ENCODE data around the gene NELFE.
"Not testable (repeated sequence)": the region's sequence is repeated elsewhere in the genome, so short reads cannot be mapped to it uniquely, and the experiment has no call there.

Gene NELFE, protein sequence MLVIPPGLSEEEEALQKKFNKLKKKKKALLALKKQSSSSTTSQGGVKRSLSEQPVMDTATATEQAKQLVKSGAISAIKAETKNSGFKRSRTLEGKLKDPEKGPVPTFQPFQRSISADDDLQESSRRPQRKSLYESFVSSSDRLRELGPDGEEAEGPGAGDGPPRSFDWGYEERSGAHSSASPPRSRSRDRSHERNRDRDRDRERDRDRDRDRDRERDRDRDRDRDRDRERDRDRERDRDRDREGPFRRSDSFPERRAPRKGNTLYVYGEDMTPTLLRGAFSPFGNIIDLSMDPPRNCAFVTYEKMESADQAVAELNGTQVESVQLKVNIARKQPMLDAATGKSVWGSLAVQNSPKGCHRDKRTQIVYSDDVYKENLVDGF

DNA sequence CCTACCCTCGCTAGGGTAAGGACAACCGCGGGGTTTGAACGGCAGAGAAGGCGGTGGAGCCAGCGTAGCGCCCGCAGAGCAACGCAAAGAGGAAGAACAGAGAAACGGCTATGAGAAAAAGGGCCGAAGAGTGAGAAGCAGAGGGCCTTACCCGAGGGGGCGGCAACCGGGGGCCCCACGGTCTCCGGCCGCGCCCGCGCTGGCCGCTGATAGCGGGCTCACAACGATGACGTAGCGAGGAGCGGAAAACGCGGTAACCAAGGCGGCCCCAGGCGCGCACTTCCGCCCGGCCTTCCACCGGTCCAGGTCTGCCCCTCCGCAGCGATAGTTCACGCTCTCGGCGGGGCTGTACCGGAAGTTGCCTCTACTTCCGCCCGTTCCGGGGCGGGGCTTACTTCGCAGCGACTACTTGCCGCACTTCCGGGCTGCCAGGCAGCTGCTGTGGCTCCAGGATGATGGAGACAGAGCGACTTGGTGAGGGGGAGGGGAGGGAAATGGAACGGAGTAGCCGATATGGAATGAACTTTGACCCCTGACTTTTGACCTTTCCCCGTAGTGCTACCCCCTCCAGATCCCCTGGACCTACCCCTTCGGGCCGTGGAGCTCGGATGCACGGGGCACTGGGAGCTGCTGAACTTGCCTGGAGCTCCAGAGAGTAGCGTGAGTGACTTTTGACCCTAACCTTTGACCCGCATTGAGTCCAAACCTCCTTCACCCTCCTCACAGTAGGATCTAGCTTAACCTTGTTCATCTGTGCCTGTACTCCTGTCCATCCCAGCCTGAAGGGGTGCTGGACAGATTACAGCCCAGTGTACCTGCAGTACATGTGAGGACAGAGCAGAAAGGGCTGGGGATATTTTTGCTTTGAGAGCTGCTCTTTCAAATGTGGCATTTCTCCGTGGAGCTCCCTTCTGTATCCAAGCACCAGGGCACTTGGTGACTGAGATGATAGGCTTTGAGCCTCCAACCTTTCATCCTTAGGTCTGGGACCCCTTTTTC lies at the start of gene NELFE, which contains the start of gene SKIC2:
NELFE (minus strand) TSS at position 231 of the 999 bp plus-strand sequence. CDS start 525 bp downstream, outside the sequence.
SKIC2 (plus strand) TSS at position 435 of the 999 bp plus-strand sequence; CDS start at position 453, 18 bp downstream.
- peak; percentile 98 for DNase-seq (ENCODE audit: low spot score)

DNA sequence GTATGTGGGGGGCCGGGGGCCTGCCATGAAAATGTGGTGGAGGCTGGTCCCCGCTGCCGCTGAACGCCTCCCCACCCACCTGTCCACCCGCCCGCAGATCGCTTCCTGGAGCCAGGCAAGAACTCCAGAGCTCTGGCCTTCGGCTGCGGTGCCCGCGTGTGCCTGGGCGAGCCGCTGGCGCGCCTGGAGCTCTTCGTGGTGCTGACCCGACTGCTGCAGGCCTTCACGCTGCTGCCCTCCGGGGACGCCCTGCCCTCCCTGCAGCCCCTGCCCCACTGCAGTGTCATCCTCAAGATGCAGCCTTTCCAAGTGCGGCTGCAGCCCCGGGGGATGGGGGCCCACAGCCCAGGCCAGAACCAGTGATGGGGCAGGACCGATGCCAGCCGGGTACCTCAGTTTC lies 49.3 kb upstream of the NELFE start:
- not testable (repeated sequence) for DNase-seq (ENCODE audit: low spot score)

DNA sequence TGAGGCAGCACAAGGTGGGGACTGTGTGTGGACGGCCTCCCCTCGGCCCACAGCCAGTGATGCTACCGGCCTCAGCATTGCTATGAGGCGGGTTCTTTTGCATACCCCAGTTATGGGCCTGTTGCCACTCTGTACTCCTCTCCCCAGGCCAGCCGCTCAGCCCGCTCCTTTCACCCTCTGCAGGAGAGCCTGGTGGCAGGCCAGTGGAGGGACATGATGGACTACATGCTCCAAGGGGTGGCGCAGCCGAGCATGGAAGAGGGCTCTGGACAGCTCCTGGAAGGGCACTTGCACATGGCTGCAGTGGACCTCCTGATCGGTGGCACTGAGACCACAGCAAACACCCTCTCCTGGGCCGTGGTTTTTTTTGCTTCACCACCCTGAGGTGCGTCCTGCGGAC lies 48.3 kb upstream of the NELFE start:
- not testable (repeated sequence) for DNase-seq (ENCODE audit: low spot score)

DNA sequence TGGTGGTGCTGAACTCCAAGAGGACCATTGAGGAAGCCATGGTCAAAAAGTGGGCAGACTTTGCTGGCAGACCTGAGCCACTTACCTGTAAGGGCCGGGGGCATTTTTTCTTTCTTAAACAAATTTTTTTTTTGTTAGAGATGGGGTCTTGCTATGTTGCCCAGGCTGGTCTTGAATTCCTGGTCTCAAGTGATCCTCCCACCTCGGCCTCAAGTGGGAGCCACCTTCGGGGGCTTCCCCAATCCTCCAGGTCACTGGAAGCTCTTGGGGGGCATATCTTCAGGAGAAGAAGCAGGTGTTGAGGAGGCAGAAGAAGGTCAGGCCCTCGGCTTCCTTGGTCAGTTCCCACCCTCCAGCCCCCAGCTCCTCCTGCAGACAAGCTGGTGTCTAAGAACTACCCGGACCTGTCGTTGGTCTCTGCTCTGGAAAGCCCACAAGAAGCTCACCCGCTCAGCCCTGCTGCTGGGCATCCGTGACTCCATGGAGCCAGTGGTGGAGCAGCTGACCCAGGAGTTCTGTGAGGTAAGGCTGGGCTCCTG lies 47.3 kb upstream of the NELFE start:
- DNase-seq (ENCODE audit: low spot score): not testable (repeated sequence)

DNA sequence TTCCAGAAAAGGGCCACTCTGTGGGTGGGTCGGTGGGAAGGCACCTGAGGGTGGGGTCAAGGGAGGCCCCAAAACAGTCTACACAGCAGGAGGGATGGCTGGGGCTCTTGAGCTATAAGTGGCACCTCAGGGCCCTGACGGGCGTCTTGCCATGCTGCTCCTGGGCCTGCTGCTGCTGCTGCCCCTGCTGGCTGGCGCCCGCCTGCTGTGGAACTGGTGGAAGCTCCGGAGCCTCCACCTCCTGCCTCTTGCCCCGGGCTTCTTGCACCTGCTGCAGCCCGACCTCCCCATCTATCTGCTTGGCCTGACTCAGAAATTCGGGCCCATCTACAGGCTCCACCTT lies 46.7 kb upstream of the NELFE start:
- not testable (repeated sequence) for DNase-seq (ENCODE audit: low spot score)

DNA sequence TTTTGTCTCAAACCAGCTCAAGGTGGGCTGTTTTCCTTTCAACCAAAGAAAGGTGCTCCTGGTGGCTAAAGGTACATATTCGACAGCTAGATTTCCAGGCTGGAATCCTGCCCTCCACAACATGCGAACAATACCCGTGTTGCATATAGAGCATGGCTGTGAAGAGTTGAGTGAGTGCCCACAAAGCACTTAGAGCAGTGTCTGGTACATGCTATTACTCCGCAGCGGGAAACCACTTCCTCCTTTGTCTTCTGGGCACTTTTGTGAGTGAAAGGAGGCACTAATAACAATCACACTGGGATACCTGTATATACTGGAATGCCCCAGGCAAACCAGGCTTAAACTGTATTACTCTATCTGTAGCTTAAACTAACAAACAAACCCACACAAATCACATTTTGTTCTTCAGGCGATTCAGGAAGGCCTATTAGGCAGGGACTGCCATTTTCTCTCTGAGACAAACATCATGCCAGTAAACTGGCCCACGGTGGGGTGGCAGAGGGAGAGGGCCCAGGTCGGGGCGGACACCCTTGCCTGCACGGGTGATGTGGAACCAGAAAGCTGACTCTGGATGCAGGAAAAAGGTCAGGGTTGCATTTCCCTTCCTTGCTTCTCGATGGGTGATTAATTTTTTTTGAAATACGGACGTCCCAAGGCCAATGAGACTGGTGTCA lies 46.2 kb upstream of the NELFE start:
- not testable (repeated sequence) for DNase-seq (ENCODE audit: low spot score)

DNA sequence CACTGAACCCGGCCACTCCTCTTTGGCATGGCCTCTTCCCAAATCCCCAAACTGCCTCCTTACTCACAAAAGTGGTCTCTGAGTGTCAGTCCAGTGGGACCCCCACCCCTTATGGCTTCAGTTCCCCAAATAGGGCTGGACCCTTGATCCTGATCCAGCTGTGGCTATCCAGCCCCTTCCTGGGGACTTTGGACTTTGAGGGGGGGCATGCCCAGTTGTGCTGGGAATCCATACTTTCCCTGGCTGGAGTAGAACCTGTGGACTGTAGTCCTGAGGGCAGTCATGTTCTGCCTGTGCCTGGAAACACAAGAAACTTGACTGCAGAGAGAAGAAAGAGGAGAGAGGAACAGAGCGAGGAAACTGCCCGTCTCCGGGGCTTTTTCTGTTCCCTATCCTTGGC lies 45.6 kb upstream of the NELFE start:
- not testable (repeated sequence) for DNase-seq (ENCODE audit: low spot score)

DNA sequence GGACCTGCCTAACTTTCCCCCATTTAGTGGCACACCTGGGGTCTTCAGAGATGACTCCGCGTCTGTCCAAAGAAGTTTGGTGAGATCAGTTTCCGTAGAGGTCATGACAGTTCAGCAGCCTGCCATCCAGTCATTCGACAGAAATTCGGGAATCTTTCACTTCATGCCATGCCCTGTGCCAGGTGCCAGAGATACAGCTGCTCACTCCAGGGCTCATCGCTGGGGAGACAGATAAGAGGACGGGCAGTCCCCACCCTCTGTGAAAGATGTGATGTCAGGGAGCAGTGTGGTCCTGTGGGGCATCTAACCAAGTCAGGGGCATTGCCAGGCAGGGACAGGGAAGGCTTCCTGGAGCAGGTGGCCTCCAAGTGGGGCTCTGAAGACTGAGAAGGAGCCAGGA lies 44.5 kb upstream of the NELFE start:
- not testable (repeated sequence) for DNase-seq (ENCODE audit: low spot score)

DNA sequence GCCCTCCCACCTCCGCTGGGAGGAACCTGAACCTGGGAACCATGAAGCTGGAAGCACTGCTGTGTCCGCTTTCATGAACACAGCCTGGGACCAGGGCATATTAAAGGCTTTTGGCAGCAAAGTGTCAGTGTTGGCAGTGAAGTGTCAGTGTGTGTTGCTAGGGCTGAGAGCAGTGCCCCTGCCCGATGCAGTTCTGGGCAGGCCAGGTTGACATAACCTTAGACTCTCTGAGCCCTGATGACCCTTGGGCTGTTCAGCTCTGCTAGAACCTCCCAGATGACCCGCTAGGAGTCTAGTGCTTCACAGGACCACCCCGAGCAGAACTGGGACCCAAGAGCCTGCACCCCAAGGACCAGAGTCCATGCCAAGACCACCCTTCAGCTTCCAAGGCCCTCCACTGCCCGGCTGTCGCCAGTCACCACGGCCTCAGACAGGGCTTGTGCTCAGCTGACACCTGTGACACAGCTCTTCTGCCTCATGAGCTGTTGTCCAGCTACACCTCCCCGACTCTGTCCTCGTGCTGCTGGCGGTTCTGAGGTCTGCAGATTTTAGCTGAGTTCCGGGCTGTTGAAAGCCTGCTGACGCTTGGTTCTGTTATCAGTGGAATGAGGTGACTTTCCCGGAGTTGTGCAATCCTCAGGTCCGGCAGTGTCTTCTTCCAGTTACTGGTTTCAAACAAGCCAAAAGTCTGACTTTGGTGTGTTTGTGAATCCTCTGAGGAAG lies 43.9 kb upstream of the NELFE start:
- DNase-seq (ENCODE audit: low spot score): not testable (repeated sequence)

DNA sequence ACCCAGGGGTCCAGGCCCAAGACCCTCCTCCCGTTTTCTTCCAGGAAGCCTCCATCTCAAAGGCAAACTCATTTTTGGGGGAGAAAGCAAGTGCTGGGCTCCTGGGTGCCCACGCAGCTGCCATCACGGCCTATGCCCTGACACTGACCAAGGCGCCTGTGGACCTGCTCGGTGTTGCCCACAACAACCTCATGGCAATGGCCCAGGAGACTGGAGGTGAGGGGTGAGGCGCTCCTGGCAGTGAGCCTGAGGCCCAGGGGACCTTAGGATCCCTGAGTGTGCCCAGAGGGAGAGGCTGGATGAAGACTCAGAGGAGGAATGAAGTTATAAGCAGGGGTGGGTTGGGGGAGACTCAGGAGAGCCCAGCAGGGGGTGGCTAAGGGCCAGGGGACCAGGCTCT lies 37.6 kb upstream of the NELFE start:
- DNase-seq (ENCODE audit: low spot score): not testable (repeated sequence)

DNA sequence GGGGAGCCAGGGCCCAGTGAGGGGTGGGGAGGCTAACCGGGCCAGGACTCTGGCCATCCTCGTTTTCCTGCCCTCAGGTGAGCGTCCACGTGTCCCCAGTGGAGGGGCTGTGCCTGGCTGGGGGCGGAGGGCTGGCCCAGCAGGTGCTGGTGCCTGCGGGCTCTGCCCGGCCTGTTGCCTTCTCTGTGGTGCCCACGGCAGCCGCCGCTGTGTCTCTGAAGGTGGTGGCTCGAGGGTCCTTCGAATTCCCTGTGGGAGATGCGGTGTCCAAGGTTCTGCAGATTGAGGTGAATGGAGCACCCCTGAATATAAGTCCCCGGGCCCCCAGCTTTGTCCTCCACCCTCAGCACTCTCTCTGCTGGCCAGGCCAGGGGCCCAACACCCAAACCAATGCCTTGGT lies 35.6 kb upstream of the NELFE start:
- not testable (repeated sequence) for DNase-seq (ENCODE audit: low spot score)

DNA sequence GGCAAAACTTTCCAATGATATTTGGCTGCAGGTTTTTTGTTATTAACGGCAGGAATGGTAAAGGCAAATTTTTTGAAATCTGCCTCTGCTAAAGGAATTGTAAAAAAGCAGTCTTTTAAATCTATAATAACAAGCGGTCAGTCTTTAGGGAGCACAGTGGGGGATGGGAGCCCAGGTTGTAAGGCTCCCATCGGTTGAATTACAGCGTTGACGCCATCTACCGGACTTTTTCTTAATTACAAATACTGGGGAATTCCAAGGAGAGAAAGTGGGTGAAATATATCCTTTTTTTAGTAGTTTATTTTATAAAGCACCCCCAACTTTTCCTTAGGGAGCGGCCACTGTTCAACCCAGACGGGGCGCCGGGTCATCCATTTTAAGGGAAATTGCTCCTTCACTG lies 30.6 kb upstream of the NELFE start:
- not testable (repeated sequence) for DNase-seq (ENCODE audit: low spot score)

DNA sequence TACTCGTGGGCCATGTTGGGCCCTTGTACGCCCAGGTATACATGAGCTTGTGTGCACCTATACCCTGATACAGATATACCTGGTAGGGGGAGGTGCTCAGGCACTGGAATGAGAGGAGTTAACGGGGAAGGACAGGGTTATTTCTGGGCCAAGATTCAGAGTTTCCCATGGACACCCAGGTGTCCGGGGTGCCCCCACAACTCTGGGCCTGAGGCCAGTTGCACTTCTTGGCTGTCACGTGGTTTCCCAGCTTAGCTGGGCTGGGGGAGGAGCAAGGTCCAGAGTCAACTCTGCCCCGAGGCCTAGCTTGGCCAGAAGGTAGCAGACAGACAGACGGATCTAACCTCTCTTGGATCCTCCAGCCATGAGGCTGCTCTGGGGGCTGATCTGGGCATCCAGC lies 23.0 kb upstream of the NELFE start, which contains the start of gene C4A:
C4A (plus strand) TSS at position 314 of the 400 bp plus-strand sequence; CDS start at position 365, 51 bp downstream.
- not testable (repeated sequence) for DNase-seq (ENCODE audit: low spot score)

DNA sequence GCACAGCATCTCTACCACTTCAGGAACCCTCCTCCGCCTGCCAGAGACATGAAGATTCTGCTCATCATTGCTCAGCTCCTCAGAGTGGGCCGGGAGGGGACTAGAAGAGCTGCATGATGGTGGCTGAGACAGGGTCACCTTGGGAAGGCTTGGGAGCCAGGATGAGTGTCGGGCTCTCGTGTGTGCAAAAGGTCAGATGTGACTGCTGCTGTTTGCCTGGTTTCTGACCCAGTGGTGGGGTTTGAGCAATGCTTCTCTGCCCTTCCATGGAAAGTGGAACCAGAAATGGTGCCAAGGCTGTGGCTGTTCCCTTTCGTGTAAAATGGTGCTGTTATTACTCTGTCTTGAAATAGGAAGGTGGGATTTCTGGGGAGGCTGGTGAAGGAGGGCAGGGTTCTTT lies 22.2 kb upstream of the NELFE start:
- not testable (repeated sequence) for DNase-seq (ENCODE audit: low spot score)

DNA sequence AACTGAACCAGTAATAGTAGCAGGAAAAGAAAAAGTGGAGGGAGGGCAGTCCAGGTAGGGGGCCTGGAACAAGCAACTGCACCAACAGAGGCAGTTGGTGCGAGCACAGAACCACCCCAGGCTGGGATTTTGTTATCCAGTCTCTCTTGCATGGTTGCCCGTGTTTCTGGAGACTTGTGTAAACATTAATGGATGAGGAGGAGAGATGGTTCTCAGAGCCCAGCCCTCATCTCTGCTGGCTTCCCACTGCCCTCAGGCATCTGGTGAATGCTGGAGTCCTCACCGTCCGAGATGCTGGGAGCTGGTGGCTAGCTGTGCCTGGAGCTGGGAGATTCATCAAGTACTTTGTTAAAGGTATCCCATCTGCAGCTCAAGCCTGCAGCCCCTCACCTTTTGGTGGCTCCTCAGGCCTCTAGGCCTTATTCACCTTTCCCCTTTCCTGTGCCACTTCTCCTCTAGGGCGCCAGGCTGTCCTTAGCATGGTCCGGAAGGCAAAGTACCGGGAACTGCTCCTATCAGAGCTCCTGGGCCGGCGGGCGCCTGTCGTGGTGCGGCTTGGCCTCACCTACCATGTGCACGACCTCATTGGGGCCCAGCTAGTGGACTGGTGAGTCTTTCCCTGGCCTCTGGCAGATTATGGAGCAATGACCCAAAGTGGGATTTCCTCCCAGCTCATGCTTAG lies 21.6 kb upstream of the NELFE start:
- DNase-seq (ENCODE audit: low spot score): not testable (repeated sequence)

DNA sequence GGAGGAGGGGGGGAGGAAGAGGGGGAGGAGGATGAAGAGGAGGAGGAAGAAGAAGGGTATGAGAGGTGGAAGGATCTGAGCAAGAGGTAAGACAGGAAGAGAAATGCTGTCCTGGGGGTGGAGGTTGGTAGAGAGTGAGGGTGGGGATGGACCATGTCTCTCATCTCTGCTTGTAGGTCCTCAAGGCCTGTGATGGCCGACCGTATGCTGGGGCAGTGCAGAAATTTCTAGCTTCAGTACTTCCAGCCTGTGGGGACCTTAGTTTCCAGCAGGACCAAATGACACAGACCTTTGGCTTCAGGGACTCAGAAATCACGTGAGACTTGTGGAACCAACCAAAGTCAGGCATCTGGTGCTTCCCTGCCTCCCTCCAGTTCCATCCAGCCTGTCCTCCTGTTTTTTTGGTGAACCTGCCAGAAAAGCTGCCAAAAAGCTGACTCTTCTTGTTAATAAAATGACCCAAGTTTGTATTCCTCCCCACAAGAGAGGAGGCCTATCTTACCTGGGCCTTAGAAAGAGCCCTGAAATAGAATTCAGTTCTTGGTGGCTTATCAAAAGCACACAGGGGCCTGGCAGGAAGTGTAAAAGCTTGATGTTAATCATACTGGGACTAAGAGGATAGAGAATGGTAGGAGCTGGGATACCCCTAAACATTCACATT lies 20.6 kb upstream of the NELFE start:
- no peak for DNase-seq (ENCODE audit: low spot score)

DNA sequence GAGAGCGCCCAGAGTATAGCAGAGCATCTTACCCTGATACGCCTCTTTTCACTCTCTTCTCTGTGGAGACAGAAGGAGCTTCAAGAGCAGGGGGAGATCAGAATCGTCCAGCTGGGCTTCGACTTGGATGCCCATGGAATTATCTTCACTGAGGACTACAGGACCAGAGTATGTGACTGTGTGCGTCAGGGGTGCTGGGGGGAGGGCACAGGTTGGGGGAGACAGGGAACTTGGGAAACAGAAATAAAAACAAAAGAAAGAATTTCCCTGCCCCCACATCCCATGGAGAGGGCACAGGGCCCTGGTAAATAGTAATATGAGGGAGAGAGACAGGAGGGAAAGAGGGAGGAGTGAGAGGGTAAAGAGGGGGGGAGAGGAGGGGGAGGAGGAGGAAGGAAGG lies 20.1 kb upstream of the NELFE start:
- no peak for DNase-seq (ENCODE audit: low spot score)

DNA sequence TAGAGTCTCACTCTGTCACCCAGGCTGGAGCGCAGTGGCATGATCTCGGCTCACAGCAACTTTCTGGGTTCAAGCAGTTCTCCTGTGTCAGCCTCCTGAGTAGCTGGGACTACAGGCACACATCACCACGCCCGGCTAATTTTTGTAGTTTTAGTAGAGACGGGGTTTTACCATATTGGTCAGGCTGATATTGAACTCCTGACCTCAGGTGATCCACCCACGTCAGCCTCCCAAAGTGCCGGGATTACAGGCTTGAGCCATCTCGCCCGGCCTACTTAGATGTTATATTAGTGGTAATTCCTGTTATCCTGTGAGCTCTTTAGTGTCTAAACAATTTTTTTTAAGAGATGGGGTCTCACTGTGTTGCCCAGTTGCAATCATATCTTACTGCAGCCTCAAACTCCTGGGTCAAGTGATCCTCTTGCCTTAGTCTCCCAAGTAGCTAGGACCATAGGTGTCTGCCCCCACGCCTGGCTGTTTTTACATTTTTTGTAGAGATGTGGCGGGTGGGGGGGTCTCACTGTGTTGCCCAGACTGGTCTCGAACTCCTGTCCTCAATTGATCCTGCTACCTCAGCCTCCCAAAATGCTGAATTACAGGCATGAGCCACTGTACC lies 19.2 kb upstream of the NELFE start:
- no peak for DNase-seq (ENCODE audit: low spot score)

DNA sequence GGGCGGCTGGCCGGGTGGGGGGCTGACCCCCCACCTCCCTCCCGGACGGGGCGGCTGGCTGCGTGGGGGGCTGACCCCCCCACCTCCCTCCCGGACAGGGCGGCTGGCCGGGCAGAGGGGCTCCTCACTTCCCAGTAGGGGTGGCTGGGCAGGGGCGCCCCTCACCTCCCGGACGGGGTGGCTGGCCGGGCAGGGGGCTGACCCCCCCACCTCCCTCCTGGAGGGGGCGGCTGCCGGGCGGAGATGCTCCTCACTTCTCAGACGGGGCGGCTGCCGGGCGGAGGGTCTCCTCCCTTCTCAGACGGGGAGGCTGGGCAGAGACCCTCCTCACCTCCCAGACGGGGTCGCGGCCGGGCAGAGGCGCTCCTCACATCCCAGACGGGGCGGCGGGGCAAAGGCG lies 17.3 kb upstream of the NELFE start:
- not testable (repeated sequence) for DNase-seq (ENCODE audit: low spot score)
